Left renal pelvis (tissue), 4 donors: Measurements from ENCODE around the gene UBR7. TPM values are rescaled to one million over a fixed set of nuclear protein-coding genes. Genes with fewer than 3 reads are reported as not detected.
"Not testable (repeated sequence)": the region's sequence is repeated elsewhere in the genome, so short reads cannot be mapped to it uniquely, and the experiment has no call there.

Experiments
- DNase-seq, 4 donors: peaks; one replicate each; pipeline ENCODE4 v3.0.0-alpha.2; 2013; ENCODE audit warnings: low read depth in 4 of 4, low spot score in 3 of 4
- polyA plus RNA-seq, 4 donors: library from polyadenylated mRNA; unstranded; fragments of 120-200 nt; gene quantifications; one replicate each; pipeline ENCODE4 v1.2.1, GENCODE V29; 2013; ENCODE audit not compliant: insufficient read length in 4 of 4

The UBR7 gene
- polyA plus RNA-seq, 4 donors, result 34.6 to 43.9 (median 39.5) TPM

DNA sequence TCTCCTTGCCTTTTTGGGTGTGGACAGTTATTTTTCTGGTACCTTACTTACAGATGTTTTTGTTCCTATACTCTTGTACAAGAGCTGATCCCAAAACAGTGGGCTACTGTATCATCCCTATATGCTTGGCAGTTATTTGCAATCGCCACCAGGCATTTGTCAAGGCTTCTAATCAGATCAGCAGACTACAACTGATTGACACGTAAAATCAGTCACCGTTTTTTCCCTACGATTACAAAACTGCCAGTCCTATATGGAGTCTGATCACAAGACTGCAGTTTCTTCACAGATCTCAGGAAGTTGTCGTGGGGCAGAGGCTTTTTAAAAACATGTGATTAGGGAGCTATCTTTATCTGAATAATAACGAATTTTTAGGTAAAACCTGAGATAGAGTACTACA is 20.6 kb upstream of the UBR7 start:
- no peak for DNase-seq

DNA sequence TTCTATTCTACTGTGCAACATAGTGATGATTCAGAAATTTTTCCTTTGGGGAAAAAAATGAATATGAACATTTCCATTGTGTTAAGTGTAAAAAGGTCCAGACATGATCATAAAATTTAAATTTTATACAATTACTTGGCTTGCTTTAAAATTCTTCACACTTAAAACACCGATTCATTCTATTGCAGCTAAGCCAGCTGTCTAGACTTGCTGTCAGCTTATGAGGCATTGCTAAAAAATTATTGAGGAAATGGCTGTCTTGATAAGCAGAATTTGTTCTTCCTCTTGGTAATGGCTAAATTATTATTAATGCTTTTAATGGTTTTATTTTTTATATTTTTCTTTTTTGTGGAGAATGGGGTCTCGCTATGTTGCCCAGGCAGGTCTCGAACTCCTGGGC is 20.1 kb upstream of the UBR7 start:
- DNase-seq, result no peak

DNA sequence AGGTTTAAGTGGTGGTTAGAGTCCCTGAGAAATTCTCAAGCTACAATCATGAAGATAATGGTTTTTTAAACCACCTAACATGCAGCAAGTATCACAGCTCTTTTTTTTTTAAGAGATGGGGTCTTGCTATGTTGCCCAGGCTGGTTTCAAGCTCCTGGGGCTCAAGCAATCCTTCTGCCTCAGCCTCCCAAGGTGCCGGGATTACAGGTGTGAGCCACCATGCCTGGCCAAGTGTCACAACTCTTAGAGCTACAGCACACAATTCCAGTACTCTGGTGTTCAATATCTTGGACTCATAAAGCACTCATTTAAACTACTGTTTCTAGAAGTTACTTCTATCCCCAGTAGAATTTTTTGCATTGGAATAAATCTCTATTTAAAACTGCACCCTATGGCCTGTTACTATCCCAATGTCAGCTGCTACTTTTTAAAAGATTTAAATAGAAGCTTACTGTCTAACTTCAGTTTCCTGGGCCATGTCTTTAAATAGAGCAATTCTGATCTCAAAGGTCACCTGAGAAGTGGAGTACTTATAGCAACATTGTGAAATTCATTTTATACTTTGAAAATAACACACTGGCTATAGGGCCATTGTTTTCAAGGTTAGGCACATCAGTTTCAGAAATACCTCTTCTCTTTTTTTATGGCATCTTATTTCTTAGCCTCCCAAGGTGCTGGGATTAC is 11.6 kb upstream of the UBR7 start:
- no peak for DNase-seq

DNA sequence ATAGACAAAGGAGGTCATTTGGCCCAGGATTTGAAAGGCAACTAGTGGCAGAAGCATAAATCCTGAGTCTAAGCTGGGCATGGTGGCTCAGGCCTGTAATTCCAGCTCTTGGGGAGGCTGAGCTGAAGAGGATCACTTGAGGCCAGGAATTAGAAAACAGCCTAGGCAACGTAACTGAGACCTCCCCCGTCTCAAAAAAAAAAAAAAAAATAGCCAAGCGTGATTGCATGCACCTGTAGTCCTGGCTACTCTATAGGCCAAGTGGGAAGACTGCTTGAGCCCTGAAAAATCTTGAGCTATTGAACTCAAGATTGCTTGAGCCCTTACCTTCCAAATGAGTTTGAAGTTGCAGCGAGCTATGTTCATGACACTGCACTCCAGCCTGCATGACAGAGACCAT is 8.0 kb upstream of the UBR7 start:
- DNase-seq, result no peak

DNA sequence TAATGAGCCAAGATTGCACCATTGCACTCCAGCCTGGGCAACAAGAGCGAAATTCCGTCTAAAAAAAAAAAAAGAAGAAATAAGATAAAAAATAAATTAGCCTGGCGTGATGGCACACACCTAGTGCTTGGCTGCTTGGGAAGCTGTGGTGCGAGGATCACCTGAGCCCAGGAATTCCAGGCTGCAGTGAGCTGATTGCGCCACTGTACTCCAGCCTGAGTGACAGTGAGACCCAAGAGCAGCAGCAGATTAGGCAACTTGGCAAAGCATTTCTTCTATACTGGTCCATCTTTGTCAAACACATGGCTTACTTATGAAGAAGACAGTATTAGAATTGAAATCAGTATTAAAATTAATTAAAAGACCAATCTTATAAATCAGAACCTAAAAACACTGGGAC is 6.5 kb upstream of the UBR7 start:
- DNase-seq, result no peak

DNA sequence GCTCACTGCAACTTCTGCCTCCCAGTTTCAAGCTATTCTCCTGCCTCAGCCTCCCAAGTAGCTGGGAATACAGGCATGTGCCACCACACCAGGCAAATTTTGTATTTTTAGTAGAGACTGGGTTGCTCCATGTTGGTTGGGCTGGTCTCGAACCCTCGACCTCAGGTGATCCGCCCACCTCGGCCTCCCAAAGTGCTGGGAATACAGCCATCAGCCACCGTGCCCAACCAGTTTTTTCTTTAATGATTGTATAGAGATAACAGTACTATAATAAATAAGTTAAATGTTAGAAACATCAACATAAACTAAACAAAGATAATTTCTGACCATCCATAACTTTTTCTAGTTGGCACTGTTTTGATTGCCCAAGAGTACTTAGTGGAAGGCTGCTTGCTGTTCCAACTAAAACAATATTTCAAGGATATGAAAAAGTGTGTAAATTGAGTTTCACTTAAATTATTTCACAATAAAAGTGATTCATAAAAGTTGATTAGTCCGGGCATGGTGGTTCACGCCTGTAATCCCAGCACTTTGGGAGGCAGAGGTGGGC is 5.8 kb upstream of the UBR7 start:
- DNase-seq, result no peak

DNA sequence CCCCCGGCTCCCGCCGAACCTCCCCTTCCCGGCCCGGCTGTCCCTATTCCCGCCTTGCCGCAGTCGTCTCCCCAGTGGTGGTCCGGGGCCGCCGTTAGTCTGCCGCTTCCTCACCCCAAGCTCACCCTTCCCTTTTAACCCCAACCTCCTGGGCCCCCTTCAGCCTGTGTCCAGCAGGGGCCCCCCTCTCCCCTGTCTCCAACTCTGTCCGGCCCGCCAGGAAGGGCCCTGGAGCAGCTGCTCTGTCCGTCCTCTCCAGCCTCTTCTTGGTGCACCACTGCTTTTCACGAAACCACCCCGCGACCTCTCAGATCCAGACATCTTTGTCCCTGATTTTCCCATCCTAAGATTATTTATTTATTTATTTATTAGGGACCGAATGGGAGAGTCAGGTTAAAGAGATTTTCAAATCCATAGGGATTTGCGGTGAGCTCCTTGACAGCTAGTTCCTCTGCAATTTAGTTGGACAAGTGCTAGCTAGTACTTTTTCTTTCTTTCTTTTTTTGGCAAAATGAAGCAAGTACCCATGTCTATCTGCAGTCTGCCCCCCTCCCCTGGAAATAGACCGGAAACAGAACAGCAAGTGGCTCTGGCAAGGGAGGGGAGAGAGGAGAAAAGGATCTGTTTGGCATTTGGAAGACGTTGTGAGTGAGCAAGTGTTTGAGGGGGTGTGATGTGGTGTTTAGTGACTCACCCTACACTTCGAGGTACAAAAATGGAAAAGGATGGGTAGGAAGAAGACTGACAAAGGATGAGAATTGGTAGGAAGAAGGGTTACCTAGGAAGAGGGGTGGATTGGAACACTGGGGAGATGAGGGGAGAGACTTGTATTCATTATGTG is 632 bp downstream of the UBR7 start:
- DNase-seq, result peak in 3 of 4 donors; percentile 19 to 36 (median 30)

DNA sequence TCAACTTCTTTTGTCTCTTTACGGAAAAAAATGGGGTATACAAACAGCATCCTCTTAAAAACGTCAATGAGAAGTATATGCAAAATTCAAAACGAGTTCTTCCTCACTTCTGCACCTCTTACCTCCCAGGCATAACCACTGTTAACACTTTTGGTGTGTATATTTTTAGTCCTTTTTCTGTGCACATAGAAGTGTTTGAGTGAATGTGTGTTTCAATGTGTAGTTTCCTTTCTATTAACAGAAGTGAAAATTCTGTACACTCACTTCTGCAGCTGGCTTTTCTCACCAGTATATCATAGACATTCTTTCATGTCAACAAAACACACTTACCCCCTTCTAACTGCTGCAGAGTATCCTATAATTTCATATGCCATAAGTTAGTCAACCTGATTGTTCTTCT is 5.4 kb downstream of the UBR7 start:
- DNase-seq, result no peak

DNA sequence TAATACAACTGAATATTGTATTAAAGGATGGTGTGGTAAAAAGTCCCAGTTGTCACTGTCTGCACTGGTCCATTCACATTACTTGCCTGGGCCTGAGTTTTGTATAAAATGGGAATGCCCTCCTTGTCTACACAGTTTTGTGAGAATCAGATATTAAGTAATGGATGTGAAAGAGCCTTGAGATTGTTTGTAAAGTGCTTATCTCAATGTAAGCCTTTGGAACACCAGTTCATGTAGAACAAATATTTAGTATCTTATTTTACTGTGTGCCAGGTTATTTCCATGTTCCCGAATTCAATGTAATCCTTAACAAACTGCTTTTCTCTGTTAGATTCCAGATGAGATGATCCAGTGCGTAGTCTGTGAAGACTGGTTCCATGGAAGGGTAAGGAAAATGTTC is 7.5 kb downstream of the UBR7 start:
- DNase-seq, result no peak

DNA sequence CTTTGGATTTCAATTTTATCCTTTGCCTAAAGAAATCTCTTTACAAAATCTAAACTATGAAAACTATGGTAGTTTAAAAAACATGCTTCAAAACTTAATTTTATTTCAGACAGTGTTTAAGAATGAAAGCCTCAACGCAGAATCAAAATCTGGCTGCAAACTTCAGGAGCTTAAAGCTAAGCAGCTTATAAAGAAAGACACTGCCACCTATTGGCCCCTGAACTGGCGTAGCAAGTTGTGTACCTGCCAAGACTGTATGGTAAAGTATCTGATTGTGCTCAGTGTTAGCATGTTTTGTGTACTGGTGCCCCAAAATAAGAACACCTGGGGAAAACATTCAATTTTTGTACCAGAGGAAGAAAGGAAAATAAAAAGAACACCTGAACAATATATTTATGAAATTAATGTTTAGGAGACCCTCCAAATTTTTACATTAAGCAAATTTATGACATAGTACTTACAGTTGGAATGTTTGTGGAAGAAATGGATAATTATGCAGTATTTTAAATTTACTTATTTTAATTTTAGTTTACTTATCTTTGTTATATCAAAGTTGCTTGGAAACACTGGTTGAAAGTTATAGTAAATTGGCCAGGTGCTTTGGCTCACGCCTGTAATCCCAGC is 12.2 kb downstream of the UBR7 start:
- peak in 3 of 4 donors; percentile 12 to 37 (median 22) for DNase-seq

DNA sequence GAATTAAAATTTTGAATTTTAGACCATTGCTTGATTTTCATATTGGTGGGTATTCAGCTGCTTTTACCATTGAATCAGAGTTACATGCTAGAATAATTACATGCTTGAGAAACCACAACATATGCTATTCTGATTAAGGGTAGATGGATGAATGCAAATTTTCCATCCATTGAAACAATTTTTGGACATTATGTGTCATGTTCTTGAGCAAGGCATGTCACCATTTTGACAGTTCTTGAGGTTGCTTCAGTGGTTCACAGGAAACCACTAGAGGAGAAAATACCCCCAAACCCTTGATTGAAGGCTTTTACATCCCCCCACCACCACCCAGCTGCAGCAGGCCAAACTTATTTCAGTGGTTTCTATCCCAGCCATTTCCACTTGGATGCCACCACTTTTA is 13.5 kb downstream of the UBR7 start:
- no peak for DNase-seq

DNA sequence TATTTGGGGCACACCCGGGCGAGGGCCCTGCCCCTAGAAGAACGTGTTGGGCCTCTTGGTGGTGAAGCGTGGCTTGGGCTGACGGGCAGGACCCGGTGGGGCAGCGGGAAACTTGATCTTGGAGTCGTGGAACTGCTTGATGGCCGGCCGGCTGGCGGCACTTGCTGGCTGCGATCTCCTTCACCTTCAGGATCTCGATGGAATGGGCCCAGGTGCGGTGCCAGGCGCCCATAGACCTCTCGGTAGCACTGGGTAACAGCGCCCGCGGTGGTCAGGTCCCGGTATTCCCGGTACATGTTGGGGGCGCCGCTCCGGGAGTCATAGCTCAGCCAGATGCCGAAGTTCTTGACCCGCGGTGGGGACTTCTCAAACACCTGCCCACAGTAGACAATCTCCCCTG is 16.5 kb downstream of the UBR7 start:
- no peak for DNase-seq

DNA sequence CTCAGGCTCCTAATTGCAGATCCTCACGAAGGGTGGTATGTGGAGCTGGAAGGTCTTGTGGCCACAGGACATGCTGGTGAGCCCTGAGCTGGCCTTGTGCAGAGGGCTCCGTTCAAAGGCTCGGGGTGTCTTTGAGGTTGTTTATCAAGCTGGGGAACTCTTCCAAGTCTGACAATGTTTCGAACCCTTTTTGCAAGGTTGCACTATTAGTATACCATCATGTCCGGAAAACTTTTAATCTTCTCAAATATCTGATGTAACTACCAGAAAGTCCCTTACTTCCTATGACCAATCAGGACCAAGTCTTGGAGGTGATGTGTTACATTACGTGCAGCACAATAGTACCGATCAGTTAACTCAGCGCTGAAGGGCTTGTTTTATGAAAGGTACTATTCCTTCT is 21.5 kb downstream of the UBR7 start:
- DNase-seq, result no peak

DNA sequence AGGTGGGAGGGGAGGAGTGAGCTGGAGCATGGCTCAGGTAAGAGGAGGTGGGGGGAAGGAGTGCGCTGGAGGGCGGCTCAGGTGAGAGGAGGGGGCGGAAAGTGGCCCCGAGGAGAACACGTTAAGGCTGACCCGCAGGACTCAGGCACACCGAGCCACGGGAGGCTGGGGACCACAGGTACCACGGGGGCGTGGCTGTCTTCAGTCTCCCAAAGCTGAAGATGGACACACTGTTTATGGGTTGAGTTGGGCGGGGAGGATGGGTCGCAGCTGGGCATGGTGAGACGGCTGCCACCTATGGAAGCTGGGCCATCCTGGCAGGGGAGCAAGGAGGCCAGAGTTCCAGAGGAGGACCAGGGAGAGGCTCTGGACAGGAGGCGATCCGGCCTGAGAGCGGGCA is 23.5 kb downstream of the UBR7 start:
- DNase-seq, result no peak

DNA sequence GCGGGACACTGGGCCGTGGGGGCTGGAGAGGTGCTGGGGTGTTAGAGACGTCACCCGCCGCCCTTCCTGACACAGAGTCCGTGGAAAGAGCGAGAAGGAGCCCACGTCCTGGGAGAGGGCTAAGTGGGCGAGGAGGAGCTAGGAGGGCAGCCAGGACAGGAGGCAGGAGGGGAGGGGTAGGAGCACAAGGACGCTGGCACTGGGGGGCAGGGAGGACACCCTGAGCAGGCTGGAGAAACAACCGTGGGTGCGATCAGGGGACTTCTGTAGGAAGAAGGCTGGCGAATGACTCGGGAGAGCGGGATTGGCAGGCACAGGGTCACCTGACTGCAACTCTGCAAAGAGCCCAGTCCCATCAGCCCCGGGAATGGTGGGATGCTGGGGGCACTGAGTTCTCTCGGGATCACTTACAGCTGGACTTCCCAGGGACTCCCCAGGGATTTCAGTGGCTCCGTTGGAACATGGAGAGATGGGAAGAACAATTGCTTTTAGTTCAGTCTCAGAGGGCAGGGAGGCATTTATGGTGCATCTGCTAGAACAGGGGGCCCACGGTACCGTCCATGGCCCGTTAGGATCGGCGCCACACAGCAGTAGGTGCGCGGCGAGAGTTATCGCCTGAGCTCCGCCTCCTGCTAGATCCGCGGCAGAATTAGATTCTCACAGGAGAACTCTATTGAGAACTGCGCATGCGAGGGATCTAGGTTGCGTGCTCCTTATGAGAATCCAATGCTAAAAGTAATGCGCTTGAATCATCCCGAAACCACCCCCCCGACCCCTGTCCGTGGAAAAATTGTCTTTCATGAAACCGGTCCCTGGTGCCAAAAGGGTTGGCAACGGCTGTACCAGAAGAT is 24.3 kb downstream of the UBR7 start:
- DNase-seq, result peak in 3 of 4 donors; percentile 4 to 25 (median 14)

DNA sequence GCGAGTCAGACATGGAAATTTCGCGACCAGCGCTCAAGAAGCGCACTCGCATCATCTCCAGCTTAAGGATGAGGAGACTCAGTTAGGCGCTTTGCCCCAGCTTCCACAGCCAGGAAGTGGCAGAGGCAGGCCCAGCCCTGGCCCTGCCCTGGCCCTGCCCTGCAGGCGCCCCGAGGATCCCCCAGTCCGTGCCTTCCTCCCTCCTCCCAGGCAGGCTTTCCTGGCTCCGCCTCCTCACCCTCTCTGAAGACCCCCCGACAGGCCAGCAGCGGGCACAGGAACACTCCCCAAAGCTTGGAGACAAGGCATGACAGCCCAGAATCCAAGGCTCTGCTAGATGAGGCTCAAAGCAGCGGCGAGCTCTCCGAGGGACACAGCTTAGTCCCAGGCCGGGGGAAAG is 25.1 kb downstream of the UBR7 start:
- DNase-seq, result no peak

DNA sequence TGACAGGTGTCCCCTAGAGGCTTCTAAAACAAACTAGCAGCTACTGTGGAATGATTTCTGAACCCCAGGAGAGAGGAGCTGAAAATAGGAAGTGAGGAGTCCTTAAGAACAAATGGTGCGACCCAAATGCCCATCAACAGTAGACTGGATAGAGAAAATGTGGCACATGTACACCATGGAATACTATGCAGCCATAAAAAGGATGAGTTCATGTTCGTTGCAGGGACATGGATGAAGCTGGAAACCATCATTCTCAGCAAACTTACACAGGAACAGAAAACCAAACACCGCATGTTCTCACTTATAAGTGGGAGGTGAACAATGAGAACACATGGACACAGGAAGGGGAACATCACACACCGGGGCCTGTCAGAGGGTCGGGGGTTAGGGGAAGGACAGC is 26.0 kb downstream of the UBR7 start:
- not testable (repeated sequence) for DNase-seq

DNA sequence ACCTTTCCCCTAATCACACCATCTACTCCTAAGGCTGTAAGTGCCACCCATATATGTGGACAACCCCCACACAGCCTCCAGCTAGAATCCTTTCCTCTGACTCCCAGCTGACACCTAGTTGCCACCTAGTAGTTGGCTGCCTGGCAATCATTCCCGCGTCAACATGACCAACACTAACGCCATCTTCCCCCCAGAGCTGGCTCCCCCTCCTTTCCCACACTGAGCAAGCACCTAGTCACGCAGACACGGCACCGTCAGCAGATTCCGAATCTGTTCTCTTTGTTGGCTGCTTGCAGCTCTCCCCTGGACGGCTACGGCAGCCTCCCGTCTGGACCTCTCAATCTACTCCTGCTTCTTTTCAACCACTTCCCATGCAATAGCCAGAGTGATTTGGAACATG is 27.7 kb downstream of the UBR7 start:
- no peak for DNase-seq

DNA sequence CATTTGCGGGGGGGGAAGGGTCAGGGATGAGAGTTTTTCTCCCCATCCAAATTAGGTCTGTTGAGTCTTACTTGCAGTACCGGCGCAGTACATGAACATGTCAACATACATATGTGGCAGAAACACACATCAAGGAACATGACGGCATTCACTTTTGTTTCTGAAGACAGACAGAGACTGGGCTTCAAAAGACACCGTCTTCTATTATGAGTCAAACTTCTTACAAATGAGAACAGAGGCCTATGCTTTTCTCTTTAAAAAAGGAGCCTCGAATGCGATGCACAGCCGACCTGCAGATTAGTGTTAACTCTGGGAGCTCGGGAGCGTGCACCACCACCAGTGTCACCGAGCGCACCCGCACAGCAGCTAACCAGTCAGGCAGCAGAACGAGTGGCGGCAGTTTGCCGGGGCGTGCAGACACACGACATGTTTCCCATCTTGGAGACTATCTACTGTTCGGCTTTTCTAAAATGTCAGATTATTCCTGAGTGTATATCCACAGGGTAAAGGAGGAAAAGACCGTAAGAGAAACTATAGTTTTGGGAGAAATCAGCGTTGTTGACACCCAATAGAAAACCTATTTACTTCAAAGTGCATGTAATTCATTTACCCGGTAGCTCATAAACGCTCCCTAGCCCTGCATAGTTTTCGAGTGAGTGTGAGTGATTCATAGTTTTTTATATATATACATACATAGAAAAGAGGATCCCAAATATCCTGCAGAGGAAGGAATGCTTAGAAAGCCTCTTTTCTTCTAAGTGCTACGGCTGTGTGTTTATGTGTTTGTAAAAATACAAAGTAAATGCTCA is 33.0 kb downstream of the UBR7 start:
- no peak for DNase-seq

DNA sequence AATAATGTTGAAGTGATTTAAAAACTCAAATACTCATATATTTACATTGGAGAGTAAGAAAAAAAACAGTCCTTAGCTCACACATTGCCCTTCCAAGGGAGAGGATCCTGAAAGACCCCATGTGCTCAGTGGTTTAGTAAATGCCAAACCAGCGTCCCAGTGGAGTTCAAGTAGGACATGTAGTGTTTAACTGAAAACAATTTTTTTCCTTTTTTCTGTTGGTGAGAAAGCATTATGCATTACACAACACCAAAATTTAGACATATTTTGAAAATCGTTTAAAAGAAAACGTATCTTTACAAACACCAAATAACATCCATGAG is 33.6 kb downstream of the UBR7 start:
- no peak for DNase-seq
